Stimulated activated naive CD8-positive, alpha-beta T cell treated with anti-CD3 and anti-CD28 coated beads, Interleukin-15, Interleukin-2, amounts not matched to agents 100 U/mL and 50 U/mL, for 24 hours (primary cell): ENCODE measurements around the gene PYGB.

ENCODE experiments used
- ATAC-seq: fragments of 150-1000 bp; cut with Tn5 transposase; one replicate; pipeline ENCODE4 v1.10.0; 2021
- DNase-seq: peaks from one replicate; pipeline ENCODE4 v3.0.0; 2021

The PYGB gene

DNA sequence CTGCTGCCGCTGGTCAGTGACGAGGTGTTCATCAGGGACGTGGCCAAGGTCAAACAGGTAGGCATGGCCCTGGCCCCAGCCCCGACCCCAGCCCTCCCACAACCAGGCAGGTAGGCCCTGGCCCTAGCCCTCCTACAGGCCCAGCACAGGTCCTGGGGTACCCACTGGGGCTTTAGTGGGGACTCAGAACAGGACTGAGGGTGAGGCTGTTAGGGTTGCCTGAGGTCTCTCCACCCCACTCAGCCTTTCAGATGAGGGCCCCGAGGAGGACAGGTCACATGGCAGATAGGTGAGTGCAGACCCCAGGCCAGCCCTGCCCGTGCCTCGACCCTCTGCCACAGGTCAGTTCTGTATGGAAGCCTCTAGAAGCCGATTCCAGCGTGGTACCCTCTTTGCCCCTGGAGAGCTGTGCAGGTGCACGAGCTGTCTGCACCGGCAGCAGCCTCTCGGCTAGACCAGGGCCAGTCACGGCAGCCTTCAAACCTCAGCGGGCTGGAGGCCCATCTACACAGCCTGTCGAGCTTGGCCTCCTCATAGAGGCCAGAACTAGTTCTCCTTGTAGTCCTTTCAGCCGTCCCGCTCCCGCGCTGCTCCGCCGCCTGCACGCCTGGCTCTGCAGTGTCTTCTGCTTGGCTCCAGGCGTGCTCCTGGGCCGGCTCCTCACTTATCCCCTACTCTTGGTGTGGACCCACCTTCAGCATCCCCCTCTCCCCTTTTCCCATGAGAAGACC lies 35.5 kb downstream of the PYGB start:
- no peak for DNase-seq

DNA sequence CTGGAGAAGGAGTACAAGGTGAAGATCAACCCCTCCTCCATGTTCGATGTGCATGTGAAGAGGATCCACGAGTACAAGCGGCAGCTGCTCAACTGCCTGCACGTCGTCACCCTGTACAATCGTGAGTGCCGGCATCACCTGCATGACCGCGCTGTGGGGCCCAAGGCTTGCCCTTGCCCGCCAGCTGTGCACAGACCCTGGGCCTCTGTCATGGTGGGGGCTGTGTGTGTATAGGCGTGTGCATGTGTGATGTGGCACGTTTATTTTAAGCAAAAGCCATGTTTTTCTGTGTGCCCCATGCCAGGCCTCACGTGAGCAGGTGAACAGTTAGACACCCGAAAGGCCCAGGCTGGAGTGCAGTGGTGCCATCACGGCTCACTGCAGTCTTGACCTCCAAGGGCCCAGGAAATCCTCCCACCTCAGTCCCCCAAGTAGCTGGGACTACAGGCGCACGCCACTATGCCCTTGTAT lies 36.3 kb downstream of the PYGB start:
- ATAC-seq, result no peak
- DNase-seq, result no peak

More for the DNA sequence above, 35.5 kb downstream of the PYGB start:
- peak; percentile 9 for ATAC-seq

DNA sequence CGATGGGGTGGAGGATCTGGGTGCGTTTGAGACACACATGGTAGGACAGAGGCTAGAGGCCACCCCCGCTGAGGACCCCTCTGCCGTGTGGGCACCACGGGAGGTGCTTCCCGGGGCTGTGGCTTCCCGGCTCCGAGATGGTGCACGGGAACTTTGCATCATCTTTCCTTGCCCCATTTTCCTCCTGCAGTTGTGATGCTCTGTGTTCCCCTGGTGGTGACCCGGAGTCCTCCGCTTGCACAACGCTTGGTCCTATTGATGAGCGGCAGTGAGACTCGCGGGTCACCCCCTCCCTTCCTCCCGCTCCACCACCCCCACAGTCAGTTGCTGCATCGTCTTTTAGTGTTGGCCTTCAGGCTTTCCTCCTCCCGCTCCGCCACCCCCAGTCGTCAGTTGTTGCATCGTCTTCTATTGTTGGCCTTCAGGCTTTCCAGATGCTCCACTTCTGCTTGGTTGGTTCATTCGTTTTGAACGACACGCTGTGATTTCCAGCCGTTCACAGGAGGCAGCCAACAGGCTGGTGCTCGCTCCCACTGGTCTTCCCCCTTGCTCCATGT lies 37.3 kb downstream of the PYGB start:
- no peak for ATAC-seq
- no peak for DNase-seq

DNA sequence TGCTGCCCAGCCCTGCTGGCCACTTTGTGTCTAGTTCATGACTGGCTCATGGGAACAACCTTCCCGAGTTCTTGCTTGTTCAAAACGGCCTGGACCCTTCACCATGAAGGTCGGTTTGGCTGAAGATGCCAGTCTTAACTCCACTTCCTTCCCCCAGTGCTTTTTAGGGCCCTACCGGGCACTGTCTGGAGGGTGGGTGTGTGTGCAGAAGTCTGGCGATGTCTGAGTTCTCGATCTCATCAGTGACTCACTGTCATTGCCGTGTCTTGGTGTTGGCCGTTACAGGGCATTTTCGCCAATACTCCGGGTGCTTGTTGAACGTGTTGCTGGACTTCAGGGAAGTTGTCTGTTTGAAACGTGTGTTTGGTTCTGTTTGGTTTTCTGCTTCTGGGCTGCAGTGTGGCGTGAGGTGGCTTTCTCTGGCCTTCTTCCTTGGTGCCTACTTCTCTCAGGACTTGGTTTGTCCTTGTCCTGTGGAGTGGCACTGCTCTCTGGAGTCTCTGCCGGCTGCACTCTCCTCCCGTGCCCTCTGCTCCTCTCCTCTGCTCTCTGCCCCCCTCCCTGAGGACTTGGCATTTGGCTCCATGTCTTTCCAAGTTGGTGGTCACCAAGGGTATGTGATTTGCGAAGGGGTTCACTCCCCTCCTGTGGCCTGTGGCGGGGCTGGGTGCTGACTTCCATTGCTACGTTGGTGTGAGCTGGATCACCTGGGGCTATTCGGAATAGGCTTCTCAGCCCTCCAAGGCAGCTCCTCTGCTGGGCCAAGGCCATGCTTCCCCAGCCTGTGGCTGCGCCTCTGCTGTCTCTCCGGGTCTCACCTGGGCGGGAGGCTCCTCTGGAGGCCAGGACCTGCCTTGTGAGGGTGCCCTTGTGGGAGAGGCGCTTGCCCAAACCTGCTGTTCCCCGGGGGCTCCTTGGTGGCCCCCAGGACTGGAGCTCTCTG lies 38.2 kb downstream of the PYGB start:
- DNase-seq, result no peak
- no peak for ATAC-seq

DNA sequence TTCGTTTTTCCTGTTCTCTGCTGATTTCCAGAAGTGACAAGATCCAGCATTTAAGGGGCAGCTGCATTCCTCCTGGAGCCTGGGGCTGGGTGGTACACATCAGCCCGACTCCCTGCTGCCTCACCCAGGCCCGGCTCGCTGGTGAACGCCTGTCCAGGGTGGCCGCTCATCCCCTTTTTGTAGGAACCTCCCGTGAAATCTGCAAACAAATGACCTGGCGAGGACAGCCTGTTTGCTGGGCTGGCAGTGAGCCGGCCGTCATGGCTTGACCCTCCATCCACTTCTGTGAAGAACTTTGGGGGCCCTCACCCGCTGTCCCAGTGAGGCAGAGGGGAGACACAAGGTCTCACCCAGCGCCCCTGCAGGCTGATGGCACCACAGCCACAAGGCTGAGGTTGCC lies 39.0 kb downstream of the PYGB start:
- DNase-seq (no peak), ATAC-seq (no peak)

DNA sequence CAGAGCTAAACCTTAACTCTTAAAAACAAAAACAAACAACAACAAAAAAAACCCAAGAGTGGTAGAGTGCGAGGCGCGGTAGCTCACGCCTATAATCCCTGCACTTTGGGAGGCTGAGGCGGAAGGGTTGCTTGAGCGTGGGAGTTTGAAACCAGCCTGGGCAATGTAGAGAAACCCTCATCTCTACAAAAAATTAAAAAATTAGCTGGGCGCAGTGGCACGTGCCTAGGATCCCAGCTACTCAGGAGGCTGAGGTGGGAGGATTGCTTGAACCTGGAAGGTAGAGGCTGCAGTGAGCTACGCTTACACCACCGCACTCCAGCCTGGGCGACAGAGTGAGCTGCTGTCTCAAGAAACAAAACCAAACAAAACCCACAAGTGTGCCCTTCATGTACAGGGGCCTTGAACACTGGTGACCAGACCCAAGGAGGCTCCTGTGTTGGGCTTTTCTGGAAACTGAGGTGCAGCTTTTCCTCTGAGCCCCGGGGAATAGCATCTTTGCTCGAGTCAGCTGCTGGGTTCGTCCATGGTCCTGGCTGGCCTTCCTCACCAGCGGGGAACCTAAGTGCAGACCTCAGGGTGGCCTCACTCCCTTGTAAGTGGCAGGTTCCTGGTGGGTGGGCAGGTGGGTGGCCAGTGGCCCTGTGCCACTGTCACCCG lies 39.9 kb downstream of the PYGB start:
- no peak for ATAC-seq
- no peak for DNase-seq

DNA sequence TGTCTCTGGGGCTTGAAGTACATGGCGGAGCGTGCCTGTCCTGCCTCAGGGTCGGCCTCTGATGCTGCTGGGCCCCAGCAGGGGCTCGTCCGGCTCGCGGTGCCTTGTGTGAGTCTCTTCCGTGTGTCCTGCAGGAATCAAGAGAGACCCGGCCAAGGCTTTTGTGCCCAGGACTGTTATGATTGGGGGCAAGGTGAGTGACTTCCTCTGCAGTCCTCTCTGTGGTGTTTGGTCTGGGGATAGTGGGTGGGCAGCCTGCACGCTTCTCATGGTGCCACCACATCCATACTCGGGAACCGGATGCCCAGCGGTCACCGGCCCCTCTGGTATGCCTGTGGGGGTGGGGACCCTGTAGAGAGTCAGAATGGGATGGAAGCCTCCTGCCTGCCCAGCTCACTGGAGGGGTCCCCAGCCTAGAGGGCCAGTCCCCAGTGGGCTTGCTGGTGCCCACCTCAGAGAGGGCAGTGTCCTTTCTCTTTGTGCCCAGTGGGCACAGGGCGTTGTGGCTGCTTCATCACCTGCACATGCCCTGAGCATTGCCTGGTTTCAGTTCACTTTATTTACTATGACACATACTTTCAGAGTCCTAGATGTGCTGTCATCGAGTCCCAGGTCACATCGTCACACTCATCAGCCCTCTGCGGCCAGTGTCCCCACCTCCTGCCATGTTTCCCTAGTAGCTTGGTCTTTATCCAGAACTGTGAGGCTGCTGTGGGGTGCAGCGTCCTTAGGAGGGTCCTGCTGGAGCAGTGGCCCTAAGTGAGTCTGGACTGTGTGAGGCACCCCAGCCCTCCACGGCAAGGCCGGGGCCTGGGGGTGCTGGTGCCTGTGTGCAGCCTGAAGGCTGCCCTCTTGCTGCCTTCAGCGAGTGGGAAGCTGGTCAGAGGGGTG lies 40.7 kb downstream of the PYGB start:
- DNase-seq, result no peak
- peak; percentile 20 for ATAC-seq

DNA sequence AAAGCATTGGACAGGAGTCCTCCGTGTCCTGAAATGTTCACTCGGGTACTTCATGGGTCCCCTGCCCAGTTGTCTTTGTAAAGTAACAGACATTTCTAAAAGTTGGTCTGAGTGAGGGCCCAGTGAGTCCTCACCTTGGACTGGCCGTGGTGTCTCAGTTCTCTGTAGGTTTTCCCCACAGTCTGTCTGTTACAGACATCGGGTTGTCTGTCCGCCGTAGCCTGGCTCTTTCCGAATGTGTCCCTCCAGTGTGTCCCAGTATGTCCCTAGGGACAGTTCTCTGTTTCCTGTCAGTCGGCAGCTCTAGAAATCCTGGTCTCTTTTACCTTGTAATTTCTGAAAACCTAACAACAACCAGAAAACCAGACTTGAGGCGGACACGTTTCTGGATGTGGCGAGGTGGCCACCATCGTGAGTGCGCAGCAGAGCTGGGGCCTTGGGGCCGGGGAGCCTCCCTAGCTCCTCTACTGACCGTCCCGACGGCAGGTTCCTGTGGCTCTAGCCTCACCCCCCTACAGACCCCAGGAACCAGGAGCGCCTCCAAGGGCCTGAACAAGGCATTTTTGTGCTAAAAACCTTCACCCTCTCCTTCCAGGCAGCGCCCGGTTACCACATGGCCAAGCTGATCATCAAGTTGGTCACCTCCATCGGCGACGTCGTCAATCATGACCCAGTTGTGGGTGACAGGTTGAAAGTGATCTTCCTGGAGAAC lies 42.2 kb downstream of the PYGB start:
- DNase-seq (no peak), ATAC-seq (no peak)

DNA sequence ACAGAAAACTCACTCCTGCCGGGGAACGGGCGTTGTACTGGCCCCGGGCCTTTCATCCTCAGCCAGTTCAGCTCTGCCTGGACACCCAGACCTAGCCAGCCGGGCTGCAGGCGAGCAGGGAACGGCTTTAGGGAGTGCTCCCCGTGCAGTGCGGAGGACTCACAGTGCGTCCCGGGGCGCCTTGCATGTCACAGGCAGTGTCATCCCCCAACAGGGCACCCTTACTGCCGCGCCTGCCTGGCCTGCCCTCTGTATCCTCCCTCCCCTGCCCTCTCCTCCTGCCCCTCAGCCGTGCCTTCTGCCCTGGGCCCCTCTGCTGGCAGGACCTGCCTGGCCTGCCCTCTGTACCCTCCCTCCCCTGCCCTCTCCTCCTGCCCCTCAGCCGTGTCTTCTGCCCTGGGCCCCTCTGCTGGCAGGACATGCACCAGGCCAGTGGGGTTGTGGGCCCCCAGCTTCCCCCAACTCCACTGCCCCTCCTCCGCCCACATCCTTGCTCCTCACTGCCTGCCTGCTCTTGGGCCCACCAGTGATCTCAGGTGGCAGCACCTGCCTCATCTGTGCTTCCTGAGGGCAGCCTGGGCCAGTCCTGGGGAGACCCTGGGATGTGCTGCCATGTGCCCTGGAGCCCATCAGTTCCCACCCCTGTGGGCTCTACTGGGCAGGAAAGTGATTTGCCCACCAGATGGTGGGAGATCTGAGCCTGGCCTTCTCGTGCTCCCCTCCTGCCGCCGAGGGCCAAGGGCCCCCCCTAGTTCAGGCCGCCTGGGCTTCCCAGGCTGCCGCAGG lies 43.0 kb downstream of the PYGB start:
- ATAC-seq (no peak), DNase-seq (no peak)

DNA sequence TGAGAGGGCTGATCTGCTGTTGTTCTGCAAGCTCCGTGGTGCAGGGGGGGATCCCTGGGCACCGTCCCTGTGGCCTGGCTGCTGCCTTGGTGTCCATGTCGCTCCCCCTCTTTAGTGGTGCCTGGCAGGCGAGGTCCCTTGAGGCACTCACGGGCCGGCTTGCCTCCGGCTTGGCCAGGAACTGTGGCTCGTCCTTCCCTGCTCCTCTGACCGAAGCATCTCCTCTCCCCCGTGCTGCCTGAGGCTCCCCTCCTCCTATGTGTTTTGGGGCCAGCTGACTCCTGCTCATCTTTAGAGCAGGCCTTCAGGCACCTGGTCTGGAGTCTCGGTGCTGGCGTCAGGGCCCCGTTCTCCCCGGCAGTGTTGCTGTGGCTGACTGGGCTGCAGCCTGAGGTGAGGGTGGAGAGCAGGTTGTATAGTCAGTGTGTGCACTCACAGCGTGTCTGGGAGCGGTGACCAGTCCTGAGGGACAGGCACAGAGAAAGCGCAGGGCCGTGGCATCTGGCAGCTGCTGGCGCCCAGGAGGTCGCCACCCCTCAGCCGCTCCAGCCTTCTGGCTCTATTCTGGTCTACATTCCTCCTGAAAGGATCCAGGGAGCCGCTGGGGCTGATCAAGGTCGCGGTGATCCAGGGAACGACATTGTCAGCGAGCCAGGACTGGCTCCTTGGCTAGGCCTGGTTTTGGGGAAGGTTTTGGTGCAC lies 43.7 kb downstream of the PYGB start:
- DNase-seq (no peak), ATAC-seq (no peak)

DNA sequence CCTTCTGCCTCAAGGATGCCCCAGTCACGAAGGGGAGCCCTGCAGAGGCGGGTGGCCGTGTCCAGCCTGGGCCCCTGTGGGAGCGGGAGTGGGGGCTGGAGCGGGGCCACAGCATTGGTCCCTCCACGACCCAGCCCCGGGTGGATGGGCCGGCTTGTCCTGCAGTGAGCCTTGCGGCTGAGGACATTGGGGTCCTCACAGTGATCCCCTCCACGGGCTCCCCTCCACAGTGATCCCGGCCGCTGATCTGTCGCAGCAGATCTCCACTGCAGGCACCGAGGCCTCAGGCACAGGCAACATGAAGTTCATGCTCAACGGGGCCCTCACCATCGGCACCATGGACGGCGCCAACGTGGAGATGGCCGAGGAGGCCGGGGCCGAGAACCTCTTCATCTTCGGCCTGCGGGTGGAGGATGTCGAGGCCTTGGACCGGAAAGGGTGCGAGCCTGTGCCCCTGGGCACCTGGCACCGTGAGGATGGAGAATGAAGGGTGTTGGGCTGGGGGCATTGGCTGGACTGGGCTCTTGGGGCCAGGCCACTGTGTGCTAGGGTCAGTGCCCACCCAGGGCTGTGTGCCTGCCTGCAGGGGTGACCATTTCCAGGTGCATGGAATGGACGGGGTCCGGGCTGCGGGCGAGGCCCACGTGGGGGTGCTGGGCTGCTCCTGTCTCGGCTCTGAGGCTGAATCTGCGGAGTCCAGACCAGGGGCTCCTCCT lies 44.4 kb downstream of the PYGB start:
- DNase-seq, result no peak
- ATAC-seq, result no peak

DNA sequence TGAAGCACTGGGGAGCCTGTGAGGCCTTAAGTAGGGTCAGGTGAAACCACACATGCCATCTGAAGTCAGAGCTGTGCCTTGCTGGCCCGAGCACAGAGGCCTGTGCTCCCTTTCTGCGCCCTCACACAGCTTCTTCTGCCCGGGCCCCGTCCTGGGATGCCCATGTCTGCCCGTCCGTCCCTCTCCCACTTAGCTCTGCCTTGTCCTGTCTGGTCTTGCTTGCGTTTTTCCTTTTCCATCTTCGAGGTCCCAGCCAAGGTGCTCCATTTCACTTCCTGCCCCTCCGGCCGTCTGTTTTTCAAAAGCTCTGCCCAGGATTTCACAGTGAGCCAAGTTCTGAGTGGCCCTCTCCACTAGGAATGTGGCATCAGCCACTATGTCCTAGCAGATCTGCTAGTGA lies 45.6 kb downstream of the PYGB start:
- DNase-seq (no peak), ATAC-seq (no peak)

DNA sequence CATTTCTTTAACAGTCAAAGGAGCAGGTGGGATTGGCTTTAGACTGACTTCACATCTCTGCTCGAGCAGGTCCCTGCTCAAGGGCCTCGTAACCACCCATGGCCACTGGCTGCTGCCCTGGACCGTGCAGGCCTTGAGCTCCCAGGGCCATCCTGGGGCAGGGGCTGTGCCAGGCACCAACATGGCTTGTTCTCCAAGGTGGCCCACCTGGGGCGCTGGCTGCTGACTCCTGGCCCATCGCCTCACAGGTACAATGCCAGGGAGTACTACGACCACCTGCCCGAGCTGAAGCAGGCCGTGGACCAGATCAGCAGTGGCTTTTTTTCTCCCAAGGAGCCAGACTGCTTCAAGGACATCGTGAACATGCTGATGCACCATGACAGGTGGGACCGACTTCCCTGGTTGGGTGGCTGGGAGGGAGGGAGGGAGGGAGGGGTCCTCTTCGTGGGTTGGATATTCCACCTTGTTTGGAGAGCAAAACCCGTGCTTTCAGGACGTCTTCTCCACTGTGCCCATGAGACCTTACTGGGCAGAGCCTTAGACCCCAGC lies 46.1 kb downstream of the PYGB start:
- ATAC-seq (no peak), DNase-seq (no peak)

DNA sequence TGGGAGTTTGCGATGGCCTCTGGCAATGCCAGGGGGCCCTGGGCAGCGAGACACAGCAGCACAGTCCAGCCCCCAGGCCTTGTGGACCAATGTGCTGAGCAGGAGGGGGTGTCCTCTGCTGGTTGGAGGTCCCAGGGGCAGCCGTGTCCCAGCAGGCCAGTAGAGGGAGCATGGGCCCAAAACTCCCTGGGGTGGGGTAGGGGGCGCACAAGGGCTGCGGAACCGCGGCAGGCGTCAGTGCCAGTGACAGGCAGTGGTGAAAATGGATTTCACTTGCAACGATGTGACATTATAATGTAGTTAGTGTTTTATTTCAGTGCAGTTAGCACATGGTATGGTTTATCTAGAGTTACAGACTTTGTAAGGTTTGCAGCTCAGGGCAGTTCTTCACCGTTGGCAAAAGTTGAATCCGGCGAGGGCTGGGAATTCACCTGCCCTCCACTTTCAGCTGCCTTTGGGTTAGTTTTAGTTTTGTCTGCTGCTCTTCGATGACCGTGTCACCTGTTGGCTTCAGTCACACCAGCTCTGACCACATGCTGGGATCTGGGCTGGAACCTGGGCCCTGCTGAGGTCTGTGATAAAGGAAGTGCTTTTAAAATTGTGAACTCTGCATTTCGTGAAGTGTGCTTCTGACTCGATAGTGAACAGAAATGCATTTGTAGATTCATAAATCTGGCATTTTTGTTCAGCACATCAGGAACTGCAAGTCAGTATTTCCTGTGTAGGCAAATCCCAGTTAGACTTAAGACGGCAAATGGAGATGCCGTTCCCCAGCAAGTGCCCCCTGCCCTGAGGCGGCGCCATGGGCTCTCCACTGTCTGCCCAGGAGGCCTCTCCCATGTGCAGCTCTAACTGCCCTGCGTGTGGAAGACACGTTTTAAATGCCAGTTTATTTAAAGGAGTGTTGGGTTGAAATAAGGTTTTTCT lies 46.8 kb downstream of the PYGB start:
- DNase-seq (peak; percentile 70), ATAC-seq (peak; percentile 78)

DNA sequence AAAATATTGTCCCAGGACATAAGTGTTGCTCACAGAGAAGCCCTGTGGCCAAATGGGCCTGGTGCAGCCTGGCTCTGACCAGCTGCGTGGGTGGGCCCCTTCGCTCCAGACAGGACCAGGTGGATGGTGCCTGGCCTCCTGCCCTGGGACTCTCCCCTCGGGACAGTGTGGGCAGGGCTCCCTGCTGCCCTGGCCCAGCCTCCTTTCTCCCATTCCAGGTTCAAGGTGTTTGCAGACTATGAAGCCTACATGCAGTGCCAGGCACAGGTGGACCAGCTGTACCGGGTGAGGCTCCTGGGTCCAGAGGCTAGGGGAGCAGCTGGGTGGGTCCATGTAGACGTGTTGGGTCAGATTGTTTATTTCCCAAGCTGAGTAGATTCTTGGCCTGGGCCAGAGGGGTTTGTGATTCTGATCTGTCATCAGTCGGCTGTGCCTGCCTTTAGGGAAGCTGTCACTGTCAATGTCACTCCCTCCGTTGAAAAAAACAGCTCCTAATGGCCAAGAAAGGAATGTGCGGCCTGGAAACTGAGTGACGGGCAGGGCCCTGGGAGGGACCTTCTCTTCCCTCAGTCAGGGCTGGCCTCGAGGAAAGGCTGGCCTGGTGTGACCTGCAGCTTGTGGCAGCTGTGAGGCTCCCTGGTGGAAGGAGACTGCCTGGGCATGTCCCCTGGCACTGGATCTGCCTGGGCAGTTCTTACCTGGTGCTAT lies 47.7 kb downstream of the PYGB start:
- DNase-seq (no peak), ATAC-seq (no peak)
